NCI-H2107 (cell line): ENCODE data around the gene SLC28A3.

Experiments
- DNase-seq: peaks from one replicate; lab custom pipeline; 2025; lab: John Stamatoyannopoulos, UW

Gene SLC28A3

DNA sequence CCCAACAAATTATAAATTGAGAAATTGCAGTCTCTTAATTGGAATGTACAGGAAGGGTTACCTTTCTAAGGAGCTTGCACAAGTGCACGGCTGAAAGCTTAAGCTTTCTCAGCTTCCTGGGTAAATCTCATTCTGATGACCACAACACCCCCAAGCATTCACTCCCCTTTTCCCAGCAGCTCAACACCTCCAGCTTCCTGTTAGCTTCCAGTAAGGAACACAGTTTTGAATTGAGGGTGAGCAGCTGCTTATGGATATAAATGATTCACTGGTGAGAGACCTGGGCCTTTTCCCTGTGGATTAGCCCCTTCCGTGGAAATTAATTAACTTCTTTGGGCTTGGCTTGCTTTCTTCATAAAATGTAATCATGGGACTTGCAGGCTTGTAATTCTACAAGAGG is 101.2 kb downstream of the SLC28A3 start:
- no peak for DNase-seq

DNA sequence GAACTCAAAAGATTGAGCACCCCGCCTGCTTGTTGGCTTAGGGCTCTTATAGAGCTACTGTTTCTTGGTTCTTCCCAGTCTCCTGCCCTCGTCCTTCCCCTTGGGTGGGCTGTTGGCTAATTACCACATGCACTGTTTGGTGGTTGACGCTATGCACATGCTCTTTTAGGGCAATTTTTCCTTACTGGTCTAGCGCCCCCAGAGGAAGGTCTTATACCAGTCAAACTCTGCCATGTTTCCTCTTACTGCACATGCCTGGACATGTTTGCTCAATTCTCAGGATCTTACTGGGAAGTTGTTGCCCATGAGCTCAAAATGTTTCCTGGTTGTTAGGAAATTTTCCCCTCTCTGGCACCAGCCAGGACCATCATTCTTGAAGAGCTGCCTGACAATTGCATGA is 101.9 kb downstream of the SLC28A3 start:
- DNase-seq: no peak

DNA sequence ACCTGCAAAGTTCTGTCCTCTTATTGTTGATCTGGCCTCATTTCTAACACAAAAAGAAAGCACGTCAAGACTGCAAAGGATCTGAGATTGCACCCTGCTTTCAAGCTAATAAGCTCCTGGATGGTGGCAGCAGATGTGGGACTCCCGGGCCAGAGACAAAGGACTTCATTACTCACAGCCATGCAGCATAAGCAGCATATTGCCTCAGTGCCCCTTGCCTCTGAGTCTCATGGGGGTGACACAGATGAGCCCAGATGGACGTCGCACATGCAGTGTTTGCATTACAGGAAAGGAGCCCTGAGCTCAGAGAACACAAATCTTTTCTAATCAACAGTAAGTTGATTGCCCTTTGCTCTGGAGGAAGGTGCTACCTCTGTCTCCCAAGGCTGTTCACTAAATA is 105.0 kb downstream of the SLC28A3 start:
- DNase-seq: no peak

DNA sequence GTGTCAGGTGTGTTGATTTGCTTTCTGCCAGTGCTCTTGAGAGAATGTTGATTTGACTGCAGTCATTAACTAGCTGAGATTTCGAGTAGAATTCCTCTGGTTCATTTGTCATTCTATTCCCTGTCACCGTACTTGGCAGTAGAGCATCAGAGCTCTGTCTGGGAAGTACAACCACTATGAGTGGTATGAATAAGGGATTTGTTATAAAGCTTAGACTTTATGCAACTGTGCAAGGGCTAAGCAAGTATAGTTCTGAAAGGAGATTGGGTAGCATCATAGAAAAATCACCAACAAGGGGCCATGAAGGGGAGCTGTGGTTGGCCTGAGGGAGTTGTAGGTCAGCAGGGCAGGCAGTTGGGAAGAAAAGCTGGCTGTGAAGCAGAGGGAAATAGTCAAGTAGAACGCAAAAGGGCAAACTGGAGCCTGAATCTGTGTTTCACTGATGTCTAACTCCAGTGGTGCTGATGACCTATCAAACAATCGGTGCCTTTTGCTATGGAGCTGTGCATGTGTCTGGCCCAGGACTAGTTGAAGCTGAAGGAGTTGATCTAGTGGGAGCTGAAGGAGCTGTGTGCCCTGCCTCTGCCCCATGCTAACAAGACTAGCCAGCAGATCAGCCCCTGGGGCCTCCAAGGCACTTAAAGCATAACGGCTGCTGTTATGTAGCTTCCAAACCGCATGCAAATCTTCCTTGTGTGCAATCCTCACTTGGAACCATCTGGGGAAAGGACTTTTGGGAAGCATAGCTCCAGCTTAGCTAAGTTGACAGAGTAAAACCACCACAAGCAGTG is 110.0 kb downstream of the SLC28A3 start:
- no peak for DNase-seq

DNA sequence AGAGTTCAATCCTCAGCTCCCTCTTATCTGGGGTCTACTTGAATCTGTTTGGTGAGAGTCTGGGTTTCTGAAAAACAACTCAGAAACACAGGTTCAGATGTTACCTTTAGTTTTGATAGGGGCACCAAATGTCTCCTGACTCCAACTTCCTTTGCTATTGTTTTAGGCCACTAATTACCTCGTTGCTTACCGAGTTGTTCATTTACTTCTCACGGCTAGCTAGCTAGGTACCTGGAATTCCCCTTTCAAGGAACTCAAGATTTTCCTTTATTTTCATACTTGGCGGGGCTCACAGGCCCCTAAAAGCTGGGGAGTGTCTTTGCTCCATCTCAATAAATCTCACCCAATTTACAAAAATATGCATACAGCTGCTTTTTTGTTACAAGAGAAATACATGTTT is 111.4 kb downstream of the SLC28A3 start:
- no peak for DNase-seq

DNA sequence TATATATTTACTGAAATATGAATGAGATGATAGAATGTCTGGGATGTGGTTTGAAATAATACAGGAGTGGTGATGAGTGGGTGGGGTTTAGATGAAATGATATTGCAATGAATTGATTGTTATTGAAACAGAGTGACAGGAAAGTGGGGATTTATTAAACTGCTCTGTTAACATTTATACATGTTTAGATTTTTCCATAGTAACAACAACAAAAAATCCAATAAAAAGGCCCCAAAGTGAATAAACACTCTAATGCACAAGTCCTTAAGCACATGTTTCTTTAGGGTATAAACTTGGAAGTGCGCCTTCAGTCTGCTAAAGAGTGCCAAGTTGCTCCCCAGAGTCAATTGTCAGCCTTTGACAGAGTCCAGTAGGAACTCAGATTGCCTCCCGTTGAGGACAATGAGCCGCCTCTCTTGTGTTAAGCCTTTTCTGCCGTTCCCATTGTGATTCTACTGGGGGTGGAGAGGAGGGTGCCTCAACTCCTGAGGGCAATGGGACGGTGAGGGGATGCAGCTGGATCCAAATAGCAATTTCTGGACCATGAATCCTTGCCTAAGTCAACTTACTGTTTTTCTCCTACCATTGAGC is 112.3 kb downstream of the SLC28A3 start:
- no peak for DNase-seq

DNA sequence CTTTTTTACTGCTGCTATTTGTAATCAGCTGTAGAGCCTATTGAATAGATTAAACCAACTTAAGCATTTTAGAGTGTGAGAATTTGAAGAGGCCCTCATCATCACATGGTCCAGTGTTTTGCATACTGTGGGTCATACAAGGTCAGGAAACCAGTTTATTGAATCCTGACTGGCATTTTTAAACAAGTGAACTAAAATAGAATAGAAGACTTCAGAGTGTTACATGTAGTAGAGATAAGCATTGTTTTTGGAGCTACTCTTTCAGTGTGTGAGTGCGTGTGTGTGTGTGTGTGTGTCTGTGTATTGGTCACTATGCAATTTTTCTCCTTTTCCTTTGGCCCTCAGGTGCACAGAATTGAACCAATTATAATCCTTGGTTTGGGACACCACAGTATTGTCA is 114.4 kb downstream of the SLC28A3 start:
- no peak for DNase-seq
